SKM-1 (cell line): ENCODE measurements around the gene FANCI.

Experiments
- DNase-seq: peaks from one replicate; lab custom pipeline; 2025; ENCODE audit not compliant: unreplicated experiment; lab: John Stamatoyannopoulos, UW

Gene FANCI

DNA sequence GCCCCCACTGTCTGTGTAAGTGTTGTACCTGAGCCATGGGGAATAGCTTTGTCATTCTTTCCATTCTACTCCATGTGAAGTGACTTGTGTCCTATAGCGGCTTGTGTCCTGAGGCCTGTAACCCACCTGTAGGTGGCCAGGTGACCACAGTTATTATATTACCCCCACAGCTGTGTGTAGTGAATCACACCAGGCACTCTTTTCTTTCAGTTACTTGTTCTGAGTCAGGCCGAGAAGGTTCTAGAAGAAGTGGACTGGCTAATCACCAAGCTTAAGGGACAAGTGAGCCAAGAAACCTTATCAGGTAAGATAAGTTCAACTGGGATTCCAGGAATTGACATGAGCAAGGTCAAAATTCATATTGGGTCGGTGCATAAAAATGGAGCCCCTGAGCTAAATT, 61.6 kb downstream of the FANCI start:
- no peak for DNase-seq

GRCh38 chr15:89307046-89307587, 63.3 kb downstream of the FANCI start:
- DNase-seq, result no peak

DNA sequence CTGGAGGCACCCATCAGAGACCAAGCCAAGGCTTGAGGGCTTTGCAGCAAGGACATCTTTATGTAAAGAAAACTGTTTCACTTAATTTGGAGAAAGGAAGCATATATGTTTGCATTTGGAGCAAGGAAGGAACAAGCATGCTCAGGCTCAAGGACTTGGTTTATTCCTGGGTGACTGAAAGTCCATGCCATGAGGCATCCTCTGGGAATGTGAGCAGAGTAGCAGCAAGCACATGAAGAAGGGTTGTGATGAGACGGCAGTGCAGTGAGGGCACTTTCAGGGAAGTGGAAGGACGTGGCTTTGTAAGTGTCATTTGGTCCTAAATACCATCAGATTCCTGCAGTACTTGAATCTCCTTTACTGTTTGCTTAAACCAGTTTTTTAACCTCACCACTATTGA, 64.0 kb downstream of the FANCI start:
- DNase-seq, result no peak

DNA sequence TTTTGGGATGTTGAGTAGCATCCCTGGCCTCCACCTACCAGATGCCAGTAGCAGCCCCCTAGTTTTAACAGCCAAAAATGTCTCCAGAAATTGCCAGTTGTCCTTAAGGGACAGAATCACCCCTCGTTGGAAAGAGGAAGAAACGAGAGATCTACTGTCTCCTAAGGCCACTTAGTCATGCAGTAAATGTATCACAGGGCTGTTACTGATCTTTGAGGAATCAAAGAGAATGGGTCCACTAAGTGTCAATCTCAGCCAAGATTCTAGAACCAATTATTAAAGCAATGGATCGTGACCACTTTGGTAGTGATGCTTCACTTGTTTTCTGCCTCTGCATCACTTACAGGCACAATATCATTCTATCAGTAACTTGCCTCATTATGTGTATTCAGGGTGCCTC, 64.5 kb downstream of the FANCI start:
- no peak for DNase-seq

- DNase-seq, result no peak
Measured at GRCh38 chr15:89309993-89310392, 66.2 kb downstream of the FANCI start.

GRCh38 chr15:89315375-89315929, 71.7 kb downstream of the FANCI start:
- no peak for DNase-seq

DNA sequence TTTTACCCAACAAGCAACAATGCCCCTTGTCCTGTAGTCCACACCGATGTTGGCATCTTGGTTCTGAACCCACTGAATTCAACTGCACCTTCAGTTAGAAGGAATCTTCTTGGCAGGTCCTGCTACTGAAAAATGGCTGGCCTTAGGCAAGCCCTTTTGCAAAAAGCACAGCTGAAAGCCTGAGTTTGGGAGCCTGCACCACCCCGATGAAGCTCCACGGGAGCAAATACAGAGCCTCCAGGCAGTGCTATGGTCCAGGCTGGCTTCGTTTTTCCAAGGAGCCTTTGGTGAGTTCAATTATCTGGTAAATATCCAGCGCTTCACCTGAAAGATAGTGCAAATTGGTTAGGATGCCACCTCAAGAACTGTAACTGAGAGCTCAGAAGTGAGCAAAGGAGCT, 72.7 kb downstream of the FANCI start:
- no peak for DNase-seq

- DNase-seq, result no peak
Measured at GRCh38 chr15:89317186-89317720, 73.5 kb downstream of the FANCI start.

DNA sequence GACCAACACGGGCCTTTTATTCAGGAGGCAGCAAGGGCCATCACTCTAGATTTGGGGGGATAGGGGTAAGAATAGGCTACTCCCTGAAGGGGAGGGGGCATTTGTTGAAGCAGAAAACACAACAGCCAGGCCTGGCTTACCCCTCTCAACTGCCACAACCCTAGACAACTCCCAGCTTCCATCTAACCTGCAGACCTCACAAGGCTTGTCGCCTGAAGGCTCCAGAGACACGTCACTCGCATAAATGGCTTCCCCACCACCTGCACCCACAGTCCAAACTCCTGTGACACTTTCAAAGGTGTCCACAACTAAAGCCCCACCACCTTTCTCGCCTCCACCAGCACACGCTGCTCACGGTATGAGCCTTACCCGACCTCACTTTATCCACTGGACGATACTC, 75.9 kb downstream of the FANCI start:
- DNase-seq, result no peak

GRCh38 chr15:89320200-89320599, 76.4 kb downstream of the FANCI start:
- DNase-seq, result no peak

- DNase-seq, result no peak
Measured at GRCh38 chr15:89321521-89322410, 78.0 kb downstream of the FANCI start.

DNA sequence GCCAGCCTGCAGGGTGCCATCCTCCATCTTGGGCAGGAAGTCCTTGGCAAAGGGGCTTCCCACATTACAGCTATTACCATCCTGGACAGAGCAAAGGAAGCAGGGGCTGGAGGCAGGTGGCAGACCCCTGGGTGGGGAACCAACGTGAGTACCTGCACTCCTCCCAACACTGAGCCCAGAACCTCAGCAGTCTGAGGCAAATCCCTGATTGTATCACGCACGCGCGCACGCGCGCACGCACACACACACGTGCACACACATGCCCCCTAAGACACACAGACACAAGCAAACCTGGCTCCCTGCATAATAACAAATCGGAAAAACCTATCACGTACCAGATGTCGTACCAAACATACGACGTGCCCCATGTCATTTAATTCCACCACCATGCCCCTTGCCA, 79.0 kb downstream of the FANCI start:
- DNase-seq, result no peak

- no peak for DNase-seq
Measured at GRCh38 chr15:89323825-89324224, 80.0 kb downstream of the FANCI start.

GRCh38 chr15:89325039-89325803, 81.4 kb downstream of the FANCI start:
- DNase-seq, result no peak

GRCh38 chr15:89326316-89326715, 82.5 kb downstream of the FANCI start:
- peak; percentile 50 for DNase-seq

GRCh38 chr15:89327113-89327512, 83.3 kb downstream of the FANCI start:
- no peak for DNase-seq

- no peak for DNase-seq
Measured at GRCh38 chr15:89328398-89329254, 84.8 kb downstream of the FANCI start.

DNA sequence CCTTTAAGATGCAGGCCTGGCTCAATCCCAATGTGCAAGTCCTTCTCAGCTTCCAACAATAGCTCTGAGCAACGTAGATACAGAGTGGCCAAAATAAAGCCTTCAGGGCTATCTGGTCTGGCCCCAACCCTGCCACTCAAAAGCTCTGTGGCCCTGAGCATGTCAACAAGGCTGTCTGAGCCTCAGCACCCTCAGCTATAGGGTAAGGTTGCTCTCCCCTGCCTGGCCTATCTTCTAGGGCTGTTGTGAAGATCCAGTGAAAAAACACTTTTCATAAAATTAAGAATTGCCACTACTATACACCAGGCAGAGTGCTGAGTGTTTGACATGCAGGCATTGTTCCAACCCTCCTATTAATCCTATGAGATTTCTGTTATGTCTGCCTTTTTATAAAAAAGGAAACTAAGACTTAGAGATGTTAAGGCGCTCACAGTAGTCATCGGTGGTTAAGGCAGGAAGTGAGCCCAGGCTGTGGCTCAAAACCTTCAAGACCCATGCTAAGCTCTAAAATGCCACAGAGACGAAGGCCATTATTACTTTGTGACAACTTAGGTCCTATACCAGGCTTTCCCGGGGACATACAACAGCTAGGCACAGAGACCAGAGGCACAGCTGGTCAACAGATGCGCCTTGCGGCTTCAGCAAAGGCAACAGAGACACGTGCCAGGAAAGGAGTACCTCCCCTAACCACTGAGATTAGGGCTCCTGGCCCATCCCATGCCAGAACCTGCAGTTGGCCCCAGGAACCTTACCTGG, 85.7 kb downstream of the FANCI start:
- DNase-seq, result no peak

DNA sequence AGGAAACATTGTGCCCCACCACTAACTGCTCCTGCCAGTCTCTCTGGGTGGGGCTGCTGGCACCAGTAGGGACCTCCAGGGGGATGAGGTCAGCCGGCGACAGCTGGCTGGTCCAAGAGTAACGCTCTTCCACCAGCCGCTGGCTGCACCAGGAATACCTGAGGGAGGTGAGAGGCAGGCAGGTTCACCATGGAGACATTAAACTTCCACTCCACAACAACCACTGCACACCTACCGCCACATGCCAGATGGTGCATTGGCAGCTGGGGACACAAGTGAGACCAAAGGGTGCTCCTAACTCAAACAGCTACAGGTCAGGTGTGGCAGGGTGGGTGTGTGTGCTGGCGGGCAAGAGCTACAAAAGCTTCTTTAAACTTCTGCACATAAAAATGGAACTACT, 86.3 kb downstream of the FANCI start:
- no peak for DNase-seq
